ENCODE results near the gene CAPN15.

Gene CAPN15

DNA sequence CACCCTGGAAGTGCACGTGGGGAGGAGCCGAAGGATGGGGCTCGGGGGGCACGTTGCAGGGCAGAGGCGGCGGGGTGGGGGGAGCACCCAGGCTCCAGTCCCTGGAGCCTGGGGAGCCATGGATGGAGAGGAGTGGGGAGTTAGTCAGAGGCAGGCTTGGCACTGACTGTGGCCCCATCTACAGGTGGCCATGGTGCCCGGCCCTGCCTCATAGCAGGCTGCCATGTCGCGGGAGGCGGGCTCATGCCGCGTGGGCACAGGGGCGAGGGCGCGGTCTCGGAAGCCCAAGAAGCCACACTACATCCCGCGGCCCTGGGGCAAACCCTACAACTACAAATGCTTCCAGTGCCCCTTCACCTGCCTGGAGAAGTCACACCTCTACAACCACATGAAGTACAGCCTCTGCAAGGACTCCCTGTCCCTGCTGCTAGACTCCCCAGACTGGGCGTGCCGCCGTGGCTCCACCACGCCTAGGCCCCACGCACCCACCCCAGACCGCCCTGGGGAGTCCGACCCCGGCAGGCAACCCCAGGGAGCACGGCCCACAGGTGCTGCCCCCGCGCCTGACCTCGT is 35.6 kb downstream of the CAPN15 start:
- no peak for DNase-seq

DNA sequence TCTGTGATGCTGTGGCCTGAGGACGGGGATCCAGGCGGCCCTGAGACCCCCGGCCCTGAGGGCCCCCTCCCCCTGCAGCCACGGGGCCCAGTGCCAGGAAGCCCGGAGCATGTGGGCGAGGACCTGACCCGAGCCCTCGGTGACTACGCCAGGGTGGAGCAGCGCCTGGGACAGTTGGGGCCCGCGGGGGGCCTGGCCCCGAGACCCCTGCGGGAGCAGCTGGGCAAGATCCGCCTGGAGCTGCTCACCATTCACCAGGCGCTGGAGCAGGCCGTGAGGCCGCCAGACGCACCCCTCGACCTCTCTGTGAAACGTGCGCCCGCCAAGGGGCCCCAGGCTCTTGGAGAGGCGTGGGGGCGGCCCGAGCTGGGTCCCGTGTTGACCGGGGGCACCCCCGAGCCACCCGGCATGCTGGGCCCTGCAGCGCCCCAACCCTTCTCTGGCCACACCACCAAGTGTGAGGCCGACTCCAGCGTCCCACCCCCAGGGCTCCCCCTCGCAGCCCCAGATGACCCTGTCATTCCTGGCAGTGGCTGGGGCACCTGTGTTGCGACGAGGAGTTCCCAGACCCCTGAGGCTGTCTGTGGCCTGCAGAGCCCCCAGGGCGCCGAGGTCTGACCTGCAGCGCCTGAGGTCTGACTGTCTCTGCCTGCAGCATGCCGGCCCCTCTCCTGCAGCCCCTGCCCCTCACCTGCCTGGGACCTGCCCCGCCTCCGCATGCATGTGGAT is 37.3 kb downstream of the CAPN15 start:
- DNase-seq = no peak

DNA sequence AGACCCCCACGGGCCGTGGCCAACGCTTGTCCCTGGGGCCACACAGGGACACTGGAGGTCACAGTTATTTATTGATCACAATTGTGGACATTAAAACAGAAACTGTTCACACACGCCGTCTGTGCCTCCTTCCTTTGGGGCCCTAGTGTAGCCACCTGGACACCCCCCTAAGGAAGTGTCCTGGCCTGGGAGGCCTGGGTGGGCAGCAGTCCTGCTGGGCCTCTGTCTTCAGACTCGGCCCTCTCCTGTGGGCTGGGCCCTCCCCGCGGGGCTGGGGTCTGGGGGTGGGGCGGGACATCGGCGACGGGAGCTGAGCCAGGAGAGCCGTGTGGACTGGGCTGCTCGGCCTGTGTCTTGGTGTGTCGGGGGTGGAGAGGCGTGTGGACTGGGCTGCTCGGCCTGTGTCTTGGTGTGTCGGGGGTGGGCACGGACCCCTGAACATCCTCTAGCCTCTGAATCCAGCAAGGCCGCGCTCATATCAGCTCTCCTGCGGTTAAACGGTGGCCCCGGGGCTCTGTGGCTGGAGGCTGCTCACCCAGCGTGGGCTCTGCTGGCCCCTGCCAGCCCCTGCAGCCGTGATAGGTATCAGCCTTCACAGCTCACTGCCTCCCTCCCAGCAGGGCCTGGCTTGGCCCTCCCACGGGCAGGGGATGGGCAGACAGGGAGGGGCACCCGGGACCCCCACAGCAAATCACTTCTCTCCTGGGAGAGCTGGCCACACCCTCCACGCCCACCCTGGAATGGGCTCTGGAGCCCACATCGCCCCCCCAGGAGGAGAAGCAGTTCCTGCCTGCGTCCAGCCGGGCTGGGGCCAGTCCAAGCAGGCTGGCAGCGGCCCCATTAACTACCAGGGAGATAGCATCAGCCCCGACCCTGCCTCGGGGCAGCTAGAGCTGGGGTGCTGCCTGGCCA is 38.2 kb downstream of the CAPN15 start:
- peak; percentile 57 for DNase-seq

DNA sequence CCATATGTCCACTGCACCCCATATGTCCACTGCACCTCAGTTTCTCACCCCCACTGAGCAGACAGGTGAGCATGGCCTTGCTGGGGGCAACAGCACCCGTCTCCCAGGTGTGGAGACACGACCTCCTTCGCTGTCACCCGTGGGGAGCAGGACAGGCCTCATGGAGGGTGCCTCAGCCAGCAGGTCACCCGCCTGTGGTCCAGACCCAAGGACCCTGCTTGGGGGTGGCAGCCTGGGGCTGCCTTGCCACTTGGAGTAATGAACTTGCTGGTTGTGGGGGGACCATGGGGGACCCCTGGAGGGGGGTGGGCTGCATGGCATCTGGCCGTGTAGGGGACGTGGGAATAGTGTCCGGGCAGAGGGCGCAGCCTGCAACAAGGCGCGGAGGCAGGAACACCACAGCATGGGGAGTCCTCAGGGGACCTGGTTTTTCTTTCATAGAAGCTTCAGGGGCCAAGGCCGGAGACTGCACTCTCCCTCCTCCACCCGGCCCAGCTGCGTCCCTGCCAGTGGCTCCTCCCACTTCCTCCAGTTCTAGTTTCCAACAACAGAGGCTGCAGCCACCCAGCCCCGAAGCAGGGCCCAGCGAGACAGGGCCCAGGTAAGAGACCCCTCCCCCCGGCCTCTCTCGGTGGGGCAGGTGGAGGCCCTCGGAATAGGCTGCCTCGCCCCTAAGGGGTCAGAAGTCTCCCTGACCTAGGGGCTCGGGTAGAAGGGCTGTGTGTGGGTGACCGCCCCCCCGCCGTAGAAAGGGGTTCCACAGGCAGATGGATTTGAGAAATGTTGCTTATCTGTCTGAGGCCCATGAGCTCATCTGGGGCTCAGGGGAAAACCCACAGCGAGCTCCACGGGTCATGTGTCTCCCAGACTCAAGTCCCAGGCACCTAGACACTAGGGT is 39.2 kb downstream of the CAPN15 start, which contains the start of gene NHLRC4:
TSS of gene NHLRC4 (plus strand) at position 531 of the 898 bp plus-strand sequence. CDS start 1,043 bp downstream, outside the sequence.
- DNase-seq = peak; percentile 96

DNA sequence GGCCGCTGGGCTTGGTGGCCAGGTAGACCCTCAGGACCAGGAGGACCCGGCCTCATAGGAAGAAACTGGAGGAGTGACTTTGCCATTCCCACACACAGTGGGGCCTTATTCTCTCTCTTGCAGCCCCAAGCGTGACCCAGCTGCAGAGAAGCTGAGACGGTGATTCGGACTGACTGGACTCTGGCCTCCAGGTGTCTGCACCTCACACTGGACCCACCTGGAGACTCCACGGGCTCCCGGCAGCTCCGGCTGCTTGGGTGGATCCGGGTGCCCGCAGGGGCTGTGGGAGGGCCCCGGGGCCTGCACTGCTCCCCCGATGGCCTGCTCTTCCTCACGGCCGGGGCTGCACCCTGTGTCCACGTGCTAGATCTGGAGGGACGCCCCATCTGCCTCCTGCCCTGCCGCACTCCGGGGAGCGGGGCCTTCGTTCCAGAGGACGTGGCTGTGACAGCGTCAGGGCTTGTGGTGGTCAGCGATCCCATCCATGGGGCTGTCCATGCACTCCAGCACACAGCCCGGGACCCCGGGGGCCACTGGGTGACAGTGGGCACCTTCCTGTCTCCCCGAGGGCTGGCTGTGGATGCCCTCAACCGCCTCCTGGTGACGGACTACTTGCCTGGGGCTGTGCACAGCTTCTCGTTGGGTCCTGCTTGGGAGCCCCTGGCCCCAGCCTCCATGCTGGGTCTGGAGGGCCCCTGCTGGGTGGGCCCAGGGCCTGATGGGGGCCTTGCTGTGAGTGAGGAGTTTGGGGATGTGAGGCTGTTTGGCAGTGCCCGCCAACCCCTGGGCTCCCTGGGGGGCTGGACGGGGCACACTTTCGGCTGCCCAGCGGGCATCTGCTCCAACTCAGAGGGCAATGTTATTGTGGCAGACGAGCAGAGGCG is 40.1 kb downstream of the CAPN15 start:
- DNase-seq = no peak

DNA sequence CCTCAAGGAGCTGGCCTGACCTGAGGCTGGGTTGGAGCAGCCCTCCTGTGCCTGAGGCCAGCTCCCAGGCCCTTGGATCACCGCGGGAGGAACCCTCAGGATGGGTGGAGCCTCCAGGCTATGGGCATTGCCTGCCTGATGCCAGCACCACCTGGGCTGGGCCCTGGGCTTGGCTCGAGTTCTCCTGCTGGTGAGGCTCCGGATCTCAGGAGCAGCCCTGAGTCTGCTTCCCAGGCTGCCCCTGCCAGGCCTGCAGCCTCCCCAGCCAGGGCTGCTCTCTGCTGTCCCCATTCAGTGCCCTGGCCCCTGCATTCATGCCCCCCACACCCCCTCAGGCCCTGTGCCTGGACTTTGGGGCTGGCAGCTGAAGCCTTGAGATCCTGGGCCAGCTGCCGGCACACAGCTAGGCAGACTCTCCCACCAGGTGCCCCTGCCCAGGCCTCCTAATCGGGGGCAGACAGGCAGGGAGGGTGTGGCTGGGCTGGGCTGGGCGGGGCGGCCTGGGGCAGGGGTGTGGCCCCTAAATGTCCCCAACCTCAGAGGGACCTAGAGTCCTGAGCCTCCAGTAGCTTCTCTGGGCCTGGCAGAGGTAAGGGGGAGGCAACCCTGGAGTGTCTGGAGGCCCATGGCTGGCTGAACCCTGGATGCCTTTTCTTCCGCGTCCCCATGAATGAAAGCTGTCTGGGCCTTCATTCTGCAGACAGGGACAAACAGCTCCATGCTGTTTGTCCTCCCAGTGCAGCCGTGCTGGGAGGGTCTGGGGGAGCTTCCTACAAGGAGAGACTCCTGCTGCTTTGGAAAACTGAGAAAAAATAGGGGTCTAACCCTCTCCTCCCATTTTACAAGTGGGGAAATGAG is 41.1 kb downstream of the CAPN15 start:
- DNase-seq = peak; percentile 94

DNA sequence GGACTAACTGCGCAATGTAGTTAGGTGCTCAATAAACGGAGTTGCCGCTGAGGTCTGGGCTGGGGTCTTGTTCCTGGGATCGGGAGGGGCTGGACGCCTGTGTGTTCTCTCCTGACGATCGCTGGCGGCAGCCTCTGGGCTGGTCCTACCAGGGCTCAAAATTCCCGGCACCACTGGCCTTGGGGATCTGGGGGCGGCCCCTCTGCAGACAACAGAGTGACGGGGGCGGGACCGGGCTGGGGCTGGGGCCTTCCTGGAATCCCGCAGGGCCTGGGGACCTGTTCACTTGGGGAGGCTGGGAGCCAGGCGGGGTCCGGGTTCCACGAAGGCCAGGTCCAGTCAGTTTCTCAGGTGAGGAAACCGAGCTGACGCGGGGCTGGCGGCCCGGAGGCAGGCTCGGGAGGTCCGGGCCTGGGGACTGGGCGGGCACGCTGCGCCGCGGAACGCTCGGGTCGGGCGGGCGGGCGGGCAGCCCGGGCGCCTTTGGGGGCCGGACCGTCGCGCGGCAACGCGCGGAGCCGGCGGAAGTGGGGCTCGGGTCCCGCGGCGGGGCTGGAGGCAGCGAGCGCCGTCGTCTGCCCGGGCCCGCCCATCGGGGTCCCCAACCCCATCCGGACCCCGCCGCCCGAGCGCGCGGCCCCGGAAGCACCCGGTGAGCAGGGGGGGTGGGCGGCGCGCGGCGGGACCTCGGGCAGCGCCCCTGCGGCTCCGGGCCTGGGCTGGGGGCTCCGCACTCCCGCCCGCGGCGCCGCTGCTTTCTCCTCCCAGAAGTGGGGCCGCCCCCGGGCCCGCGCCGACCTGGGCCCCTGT is 42.1 kb downstream of the CAPN15 start, which contains the start of gene PIGQ:
TSS of gene PIGQ (plus strand) at position 524 of the 810 bp plus-strand sequence. CDS start 4,107 bp downstream, outside the sequence.
- peak; percentile 80 for DNase-seq

DNA sequence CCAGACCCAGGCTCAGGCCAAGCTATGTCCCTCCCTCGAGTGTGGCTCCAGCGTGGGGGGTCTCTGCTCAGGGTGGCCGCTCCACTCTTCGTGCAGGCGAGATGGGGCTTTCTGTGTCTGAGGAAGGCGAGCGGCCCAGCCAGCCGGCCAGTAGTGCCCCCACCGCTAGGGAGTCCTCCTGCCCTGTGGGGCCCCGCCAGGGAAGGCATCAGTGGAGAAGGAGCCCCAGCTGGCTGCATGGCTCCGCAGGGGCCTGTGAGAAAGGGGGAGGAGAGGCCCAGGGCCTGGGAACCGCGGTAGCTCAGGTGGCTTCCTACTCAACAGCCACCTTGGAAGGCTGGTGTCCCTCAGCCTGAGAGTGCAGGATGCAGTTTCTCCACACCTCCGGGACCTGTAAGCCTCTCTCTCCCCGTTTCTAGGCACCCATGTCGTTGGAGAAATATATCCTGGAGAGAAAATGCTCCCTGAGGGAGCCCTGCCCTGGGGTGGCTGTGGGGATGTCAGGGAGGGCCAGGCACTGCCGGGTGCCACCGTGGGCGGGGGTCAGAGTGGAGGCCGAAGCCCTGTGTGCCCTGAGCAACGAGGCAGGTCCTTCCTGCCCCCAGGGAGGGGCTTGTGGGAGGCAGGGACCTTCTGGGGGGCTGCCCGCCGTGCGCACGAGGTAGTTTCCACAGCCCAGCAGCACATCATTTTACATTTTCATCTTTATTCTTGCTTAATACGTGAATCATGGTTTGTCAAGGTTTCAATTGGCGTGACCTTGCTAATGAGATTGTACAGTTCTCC is 45.5 kb downstream of the CAPN15 start:
- no peak for DNase-seq

DNA sequence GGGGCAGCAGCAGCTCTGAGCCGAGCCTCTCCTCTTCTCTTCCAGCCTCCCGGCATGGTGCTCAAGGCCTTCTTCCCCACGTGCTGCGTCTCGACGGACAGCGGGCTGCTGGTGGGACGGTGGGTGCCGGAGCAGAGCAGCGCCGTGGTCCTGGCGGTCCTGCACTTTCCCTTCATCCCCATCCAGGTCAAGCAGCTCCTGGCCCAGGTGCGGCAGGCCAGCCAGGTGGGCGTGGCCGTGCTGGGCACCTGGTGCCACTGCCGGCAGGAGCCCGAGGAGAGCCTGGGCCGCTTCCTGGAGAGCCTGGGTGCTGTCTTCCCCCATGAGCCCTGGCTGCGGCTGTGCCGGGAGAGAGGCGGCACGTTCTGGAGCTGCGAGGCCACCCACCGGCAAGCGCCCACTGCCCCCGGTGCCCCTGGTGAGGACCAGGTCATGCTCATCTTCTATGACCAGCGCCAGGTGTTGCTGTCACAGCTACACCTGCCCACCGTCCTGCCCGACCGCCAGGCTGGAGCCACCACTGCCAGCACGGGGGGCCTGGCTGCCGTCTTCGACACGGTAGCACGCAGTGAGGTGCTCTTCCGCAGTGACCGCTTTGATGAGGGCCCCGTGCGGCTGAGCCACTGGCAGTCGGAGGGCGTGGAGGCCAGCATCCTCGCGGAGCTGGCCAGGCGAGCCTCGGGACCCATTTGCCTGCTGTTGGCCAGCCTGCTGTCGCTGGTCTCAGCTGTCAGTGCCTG is 46.7 kb downstream of the CAPN15 start:
- DNase-seq = no peak

DNA sequence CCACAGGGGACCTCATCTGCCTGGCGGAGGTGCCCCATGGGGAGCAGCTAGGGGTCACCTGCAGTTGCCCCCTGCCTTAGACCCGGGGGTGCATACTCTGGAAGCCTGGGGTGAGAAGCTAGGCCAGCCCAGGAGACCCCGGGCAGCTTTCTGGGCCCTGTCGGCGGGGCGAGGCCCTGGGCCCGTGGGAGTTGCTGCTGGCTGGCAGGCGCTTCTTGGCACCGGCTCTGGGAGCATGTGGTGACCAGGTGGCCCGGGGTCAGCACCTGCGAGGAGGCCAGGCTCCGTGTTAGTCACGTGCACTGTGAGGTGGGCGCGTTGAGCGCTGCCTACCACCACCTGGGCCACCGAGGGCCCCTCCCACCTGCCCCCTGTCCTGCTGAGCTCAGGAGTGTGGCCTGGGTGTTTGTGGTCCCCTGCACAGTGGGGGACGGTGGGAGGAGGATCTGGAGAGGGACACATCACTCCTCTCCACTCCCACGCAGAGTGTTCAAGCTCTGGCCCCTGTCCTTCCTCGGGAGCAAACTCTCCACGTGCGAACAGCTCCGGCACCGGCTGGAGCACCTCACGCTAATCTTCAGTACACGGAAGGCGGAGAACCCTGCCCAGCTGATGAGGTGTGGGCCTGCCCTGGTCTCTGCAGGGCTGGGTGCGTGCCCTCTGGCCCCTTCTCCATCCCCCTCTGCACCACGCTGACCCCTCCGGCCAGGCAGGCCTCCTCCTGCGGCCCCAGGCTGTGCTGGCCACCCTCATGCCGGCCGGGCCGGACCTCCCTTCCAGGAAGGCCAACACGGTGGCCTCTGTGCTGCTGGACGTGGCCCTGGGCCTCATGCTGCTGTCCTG is 48.1 kb downstream of the CAPN15 start:
- no peak for DNase-seq

DNA sequence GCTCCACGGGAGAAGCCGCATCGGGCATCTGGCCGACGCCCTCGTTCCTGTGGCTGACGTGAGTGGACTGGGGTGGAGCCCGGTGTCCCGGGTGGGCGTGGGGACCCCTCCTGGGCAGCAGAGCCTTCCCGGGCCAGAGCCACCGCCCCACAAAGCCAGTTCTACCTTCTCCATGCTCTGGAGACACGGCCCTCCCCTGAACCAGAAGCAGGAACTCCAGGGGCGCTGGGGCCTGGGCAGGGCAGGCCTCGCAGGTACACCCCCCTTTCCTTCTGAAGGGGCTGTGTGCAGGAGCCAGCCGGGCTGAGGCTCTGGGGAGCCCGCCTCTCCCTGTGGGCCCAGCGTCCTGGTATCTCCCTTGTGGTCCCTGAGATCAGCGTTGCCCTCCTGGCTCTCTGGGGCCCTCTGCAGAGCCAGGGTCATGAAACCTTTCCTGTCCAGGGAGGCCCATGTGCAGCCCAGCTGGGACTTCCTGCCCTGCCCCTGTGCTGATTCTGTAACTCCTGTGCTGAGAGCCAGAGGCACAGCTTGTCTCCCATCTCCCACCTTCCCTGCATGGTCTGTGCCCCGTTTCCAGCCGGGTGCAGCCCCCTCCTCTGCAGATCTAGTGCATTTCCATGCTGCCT is 48.8 kb downstream of the CAPN15 start:
- DNase-seq = no peak

DNA sequence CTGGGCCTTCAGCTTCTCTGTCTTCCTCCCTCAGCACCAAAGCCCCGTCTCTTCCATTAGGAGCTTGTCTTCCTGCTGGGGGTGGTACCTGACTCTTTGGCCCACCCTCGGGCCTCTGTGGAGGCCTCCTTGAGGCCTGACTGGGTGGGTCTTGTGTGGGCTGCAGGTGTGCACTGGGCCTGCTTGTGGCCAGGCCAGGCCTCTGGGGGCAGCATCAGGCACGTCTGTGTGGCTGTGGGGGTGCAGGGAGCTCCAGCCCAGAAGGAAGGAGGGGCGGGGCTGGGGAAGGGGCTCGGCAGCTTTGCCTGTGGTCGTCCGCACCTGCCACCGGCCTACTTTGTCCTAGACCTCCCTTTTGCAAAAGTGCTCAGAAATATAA is 49.3 kb downstream of the CAPN15 start:
- no peak for DNase-seq

DNA sequence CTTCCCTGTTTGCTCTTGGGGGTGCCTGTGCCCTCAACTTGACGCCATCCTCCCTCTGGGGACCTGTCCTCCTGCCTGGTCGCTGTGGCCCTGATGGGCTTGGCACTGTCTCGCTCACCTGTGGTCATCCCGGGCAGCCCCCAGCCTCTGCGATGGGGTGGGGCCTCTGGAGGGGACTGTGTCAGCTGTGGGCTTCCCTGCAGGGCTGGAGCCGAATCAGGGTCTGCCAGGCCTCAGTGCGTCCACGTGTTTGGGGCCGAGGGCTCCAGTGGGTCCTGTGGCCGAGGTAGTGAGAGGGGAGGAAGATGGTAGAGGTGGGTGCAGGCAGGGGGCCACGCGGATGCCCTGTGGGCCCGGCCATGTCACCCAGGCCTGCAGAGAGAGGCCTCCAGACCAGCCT is 50.3 kb downstream of the CAPN15 start:
- no peak for DNase-seq

DNA sequence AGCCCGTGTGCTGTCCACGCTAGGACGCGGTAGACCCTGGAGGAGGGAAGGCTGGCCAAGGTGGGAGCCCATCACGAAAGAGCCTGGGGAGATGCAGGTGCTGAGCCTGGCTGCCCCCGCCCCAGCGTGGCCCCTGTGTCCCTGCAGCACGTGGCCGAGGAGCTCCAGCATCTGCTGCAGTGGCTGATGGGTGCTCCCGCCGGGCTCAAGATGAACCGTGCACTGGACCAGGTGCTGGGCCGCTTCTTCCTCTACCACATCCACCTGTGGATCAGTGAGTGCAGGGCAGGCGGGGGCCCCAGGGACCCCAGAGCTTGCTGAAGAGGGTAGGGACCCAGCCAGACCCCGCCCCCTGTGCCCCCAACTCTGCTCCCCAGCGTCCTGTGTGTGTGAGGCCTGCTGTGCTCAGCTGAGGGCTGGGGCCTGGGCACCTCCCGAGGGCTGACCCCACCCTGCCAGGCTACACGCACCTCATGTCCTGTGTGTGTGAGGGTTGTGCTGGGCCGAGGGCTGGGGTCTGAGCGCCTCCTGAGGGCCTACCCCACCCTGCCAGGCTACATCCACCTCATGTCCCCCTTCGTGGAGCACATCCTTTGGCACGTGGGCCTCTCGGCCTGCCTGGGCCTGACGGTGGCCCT is 50.8 kb downstream of the CAPN15 start:
- no peak for DNase-seq

DNA sequence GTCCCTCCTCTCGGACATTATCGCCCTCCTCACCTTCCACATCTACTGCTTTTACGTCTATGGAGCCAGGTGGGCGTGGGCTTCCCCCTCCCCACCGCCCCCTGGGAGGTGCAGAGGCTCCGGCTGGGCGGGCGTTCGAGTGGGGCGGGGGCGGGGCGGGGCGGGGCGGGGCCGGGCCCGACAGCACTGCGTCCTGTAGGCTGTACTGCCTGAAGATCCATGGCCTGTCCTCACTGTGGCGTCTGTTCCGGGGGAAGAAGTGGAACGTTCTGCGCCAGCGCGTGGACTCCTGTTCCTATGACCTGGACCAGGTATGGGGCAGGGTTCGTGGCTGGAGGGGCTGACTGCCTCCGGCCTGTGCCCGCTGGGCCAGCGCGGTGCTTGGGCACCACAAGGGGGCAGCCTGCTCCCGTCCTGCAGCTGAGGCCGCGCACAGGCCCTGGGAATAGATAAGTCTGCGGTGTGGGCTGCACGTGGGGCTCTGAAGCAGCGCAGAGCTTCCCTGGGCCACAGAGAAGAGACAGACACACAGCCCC is 51.4 kb downstream of the CAPN15 start:
- DNase-seq = peak; percentile 95

Data from hematopoietic multipotent progenitor cell treated with erythropoietin and hydrocortisone succinate and interleukin-3 and kit ligand, for 6 days (in vitro differentiated cells).